Measurements from ENCODE around the gene SLC39A13.

DNA sequence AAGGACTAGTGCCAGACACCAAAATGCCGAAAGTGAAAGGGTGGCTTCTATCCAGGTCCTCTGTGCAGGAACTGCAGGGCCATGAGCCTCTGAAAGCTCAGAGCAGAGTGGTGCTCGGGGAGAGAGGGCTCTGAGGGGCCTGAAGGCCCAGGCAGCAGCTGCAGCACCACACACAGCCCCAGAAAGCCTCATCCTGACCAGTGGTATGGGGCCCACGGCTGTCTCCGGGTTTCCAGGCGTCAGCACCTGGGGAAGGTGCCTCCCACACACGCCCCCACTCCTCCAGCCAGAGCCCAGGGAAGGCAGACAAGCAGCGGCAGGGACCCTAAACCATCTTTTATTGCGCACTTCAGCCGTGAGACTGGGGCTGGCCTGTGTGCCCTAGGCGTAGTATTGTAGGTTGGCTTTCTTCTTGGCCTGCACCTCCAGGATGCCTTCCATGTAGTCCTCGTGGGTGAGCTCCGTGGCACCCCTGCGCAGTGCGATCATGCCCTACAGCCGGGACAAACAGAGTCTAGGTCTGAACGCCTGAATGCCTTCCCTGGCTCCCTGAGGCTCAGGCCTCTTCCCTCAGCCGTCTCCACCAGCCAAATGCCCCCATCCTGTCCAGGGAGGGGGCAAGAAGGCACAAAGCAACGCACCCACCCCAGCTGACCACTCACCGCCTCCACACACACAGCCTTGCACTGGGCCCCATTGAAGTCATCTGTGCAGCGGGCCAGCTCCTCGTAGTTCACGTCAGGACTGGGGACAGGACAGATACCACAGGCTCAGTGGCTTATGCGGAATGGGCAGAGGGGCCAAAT, 10.3 kb downstream of the SLC39A13 start:
- TF ChIP-seq HNRNPLL (IDR thresholded peaks at IDR 0.05; ENCODE audit: low read depth, low read length, poor library complexity, severe bottlenecking) (no peak), CREB1 (IDR thresholded peaks at IDR 0.05) (no peak), CREB1 (CRISPR knock-in tag; IDR thresholded peaks at IDR 0.05) (no peak), SP1 (IDR thresholded peaks at IDR 0.05) (no peak), SP1 (CRISPR knock-in tag; IDR thresholded peaks at IDR 0.05) (no peak), ELF1 (CRISPR knock-in tag; IDR thresholded peaks at IDR 0.05) (no peak), TAF1 (CRISPR knock-in tag; IDR thresholded peaks at IDR 0.05) (no peak), STAT5B (CRISPR knock-in tag; IDR thresholded peaks at IDR 0.05) (no peak)
- TF ChIP-seq, protein P1, sequence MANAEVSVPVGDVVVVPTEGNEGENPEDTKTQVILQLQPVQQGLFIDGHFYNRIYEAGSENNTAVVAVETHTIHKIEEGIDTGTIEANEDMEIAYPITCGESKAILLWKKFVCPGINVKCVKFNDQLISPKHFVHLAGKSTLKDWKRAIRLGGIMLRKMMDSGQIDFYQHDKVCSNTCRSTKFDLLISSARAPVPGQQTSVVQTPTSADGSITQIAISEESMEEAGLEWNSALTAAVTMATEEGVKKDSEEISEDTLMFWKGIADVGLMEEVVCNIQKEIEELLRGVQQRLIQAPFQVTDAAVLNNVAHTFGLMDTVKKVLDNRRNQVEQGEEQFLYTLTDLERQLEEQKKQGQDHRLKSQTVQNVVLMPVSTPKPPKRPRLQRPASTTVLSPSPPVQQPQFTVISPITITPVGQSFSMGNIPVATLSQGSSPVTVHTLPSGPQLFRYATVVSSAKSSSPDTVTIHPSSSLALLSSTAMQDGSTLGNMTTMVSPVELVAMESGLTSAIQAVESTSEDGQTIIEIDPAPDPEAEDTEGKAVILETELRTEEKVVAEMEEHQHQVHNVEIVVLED (CRISPR knock-in tag; IDR thresholded peaks at IDR 0.05; ENCODE audit: borderline replicate concordance) = no peak
- TF ChIP-seq, protein P2, sequence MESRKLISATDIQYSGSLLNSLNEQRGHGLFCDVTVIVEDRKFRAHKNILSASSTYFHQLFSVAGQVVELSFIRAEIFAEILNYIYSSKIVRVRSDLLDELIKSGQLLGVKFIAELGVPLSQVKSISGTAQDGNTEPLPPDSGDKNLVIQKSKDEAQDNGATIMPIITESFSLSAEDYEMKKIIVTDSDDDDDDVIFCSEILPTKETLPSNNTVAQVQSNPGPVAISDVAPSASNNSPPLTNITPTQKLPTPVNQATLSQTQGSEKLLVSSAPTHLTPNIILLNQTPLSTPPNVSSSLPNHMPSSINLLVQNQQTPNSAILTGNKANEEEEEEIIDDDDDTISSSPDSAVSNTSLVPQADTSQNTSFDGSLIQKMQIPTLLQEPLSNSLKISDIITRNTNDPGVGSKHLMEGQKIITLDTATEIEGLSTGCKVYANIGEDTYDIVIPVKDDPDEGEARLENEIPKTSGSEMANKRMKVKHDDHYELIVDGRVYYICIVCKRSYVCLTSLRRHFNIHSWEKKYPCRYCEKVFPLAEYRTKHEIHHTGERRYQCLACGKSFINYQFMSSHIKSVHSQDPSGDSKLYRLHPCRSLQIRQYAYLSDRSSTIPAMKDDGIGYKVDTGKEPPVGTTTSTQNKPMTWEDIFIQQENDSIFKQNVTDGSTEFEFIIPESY (CRISPR knock-in tag; IDR thresholded peaks at IDR 0.05) = no peak
- TF ChIP-seq, protein P3, sequence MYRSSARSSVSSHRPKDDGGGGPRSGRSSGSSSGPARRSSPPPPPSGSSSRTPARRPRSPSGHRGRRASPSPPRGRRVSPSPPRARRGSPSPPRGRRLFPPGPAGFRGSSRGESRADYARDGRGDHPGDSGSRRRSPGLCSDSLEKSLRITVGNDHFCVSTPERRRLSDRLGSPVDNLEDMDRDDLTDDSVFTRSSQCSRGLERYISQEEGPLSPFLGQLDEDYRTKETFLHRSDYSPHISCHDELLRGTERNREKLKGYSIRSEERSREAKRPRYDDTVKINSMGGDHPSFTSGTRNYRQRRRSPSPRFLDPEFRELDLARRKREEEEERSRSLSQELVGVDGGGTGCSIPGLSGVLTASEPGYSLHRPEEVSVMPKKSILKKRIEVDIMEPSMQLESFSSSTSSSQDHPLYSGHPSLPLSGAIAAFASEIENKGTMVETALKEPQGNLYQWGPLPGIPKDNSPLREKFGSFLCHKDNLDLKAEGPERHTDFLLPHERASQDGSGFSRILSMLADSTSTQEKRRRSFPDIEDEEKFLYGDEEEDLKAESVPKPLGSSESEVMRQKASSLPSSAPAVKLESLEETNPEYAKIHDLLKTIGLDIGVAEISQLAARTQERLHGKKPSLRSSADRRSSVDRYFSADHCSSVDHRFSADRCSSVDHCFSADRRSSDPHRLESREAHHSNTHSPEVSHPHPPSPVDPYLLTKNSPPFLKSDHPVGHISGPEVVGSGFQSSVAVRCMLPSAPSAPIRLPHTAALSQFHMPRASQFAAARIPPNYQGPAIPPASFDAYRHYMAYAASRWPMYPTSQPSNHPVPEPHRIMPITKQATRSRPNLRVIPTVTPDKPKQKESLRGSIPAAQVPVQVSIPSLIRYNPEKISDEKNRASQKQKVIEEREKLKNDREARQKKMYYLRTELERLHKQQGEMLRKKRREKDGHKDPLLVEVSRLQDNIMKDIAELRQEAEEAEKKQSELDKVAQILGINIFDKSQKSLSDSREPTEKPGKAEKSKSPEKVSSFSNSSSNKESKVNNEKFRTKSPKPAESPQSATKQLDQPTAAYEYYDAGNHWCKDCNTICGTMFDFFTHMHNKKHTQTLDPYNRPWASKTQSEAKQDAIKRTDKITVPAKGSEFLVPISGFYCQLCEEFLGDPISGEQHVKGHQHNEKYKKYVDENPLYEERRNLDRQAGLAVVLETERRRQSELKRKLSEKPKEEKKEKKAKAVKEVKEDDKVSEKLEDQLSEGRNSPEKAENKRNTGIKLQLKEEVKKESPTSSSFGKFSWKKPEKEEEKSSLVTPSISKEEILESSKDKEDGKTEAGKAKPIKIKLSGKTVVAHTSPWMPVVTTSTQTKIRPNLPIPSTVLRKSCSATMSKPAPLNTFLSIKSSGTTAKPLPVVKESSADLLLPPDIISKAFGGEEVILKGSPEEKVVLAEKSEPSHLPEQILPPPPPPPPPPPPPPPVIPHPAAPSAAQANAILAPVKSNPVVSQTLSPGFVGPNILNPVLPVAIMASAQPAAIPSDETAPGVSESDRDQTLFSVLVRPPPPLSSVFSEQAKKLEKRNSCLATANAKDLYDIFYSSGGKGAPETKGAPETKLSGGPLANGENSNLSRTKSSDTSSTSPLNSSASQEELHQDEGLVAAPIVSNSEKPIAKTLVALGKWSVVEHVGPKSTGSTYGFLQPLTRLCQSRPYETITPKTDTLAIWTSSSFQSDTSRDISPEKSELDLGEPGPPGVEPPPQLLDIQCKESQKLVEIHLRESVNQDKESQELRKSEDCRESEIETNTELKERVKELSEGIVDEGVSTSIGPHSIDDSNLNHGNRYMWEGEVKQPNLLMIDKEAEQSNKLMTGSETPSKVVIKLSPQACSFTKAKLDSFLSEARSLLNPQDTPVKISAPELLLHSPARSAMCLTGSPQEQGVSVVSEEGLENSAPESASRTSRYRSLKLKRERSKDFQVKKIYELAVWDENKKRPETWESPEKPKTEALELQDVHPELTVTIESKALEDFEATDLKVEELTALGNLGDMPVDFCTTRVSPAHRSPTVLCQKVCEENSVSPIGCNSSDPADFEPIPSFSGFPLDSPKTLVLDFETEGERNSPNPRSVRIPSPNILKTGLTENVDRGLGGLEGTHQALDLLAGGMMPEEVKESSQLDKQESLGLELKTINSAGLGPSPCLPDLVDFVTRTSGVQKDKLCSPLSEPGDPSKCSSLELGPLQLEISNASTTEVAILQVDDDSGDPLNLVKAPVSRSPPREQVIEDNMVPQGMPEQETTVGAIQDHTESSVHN (CRISPR knock-in tag; IDR thresholded peaks at IDR 0.05) = no peak
